ENCODE results near the gene TMBIM6.

GRCh38 chr12:49708851-49709250 lies 32.5 kb upstream of the TMBIM6 start:
- TF ChIP-seq CTCF (tag by site-specific recombination; IDR thresholded peaks at IDR 0.05) (no peak), ZNF423 (tag by site-specific recombination; IDR thresholded peaks at IDR 0.05) (no peak), ZNF24 (tag by site-specific recombination; IDR thresholded peaks at IDR 0.05) (no peak), ZNF600 (tag by site-specific recombination; IDR thresholded peaks at IDR 0.05) (no peak), ZNF175 (tag by site-specific recombination; IDR thresholded peaks at IDR 0.05) (no peak), ZBTB7A (tag by site-specific recombination; IDR thresholded peaks at IDR 0.05; ENCODE audit: low read depth) (no peak), ATF2 (tag by site-specific recombination; IDR thresholded peaks at IDR 0.05; ENCODE audit: low read depth) (no peak), ZNF518A (tag by site-specific recombination; conservative IDR thresholded peaks at IDR 0.05; ENCODE audit: low read depth) (no peak), ZNF214 (tag by site-specific recombination; IDR thresholded peaks at IDR 0.05; ENCODE audit: borderline replicate concordance) (no peak), ZNF26 (tag by site-specific recombination; IDR thresholded peaks at IDR 0.05) (no peak)
